Chondrocyte (in vitro differentiated cells): Measurements from ENCODE around the gene C3orf80. TPM values are rescaled to one million over a fixed set of nuclear protein-coding genes. Genes with fewer than 3 reads are reported as not detected.

ENCODE experiments used
- DNase-seq: peaks from one replicate; pipeline ENCODE4 v3.0.0; 2021; ENCODE audit warnings: mixed read lengths, low spot score
- H3K27ac Mint-ChIP-seq: one replicate; pipeline ENCODE4 v1.8.0; 2021; ENCODE audit warnings: mild to moderate bottlenecking, moderate library complexity, mixed read lengths; ENCODE audit not compliant: unreplicated experiment
- H3K27me3 Mint-ChIP-seq: 2 replicates; pipeline ENCODE4 v1.8.0; 2021; ENCODE audit warnings: low read depth, mixed read lengths
- H3K36me3 Mint-ChIP-seq: 2 replicates; pipeline ENCODE4 v1.8.0; 2021; ENCODE audit warnings: low read depth, mixed read lengths
- H3K4me1 Mint-ChIP-seq: 2 replicates; pipeline ENCODE4 v1.8.0; 2021; ENCODE audit warnings: low read depth, mild to moderate bottlenecking, mixed read lengths
- H3K4me3 Mint-ChIP-seq: one replicate; pipeline ENCODE4 v1.8.0; 2021; ENCODE audit warnings: mild to moderate bottlenecking, moderate library complexity, mixed read lengths; ENCODE audit not compliant: unreplicated experiment
- H3K9me3 Mint-ChIP-seq: 2 replicates; pipeline ENCODE4 v1.8.0; 2021; ENCODE audit warnings: low read depth, mixed read lengths
- total RNA-seq: library from RNA; stranded (reverse); gene quantifications from 3 replicates; pipeline ENCODE4 v1.2.1, GENCODE V29; 2021
- TF ChIP-seq, protein P1 (sequence below): fragments of 200-600 bp; sonication (generic); IDR thresholded peaks from 2 replicates; pipeline ENCODE4 v1.5.0; 2021; ENCODE audit warnings: antibody characterized with exemption, mild to moderate bottlenecking, moderate library complexity

The C3orf80 gene
- total RNA-seq, 1 donor from 2014 or later: 0.25 TPM

DNA sequence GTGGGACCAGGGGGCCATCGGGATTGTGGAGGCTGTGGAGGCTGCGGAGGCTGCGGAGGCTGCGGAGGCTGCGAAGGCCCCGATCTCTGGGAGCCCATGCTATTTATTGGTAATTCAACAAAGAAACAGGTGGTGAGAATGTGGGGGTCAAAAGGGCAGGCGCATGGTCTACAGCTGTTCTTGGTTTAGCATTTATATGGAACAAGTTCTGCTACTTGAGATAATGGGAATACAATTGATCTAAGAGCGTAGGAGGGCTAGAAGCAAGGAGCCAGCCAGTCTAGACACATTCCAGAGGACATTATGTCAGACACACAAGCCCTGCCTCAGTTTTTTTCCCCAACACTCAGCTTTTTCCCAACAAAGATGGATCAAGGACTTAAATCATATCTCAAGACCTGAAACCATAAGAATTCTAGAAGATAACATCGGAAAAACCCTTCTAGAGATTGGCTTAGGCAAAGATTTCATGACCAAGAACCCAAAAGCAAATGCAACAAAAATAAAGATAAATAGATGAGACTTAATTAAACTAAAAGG, 20.1 kb downstream of the C3orf80 start:
- H3K4me1 Mint-ChIP-seq: no peaks in the 10 kb centered on the region
- H3K27ac Mint-ChIP-seq: no peak overlapping the region
- H3K36me3 Mint-ChIP-seq: peaks cover 9% of the 10 kb centered on the region
- TF ChIP-seq, protein P1, sequence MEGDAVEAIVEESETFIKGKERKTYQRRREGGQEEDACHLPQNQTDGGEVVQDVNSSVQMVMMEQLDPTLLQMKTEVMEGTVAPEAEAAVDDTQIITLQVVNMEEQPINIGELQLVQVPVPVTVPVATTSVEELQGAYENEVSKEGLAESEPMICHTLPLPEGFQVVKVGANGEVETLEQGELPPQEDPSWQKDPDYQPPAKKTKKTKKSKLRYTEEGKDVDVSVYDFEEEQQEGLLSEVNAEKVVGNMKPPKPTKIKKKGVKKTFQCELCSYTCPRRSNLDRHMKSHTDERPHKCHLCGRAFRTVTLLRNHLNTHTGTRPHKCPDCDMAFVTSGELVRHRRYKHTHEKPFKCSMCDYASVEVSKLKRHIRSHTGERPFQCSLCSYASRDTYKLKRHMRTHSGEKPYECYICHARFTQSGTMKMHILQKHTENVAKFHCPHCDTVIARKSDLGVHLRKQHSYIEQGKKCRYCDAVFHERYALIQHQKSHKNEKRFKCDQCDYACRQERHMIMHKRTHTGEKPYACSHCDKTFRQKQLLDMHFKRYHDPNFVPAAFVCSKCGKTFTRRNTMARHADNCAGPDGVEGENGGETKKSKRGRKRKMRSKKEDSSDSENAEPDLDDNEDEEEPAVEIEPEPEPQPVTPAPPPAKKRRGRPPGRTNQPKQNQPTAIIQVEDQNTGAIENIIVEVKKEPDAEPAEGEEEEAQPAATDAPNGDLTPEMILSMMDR: no peak
- peaks cover 26% of the 10 kb centered on the region for H3K9me3 Mint-ChIP-seq
- H3K4me3 Mint-ChIP-seq: no peak overlapping the region
- no peak for DNase-seq
- H3K27me3 Mint-ChIP-seq: peaks cover 9% of the 10 kb centered on the region

DNA sequence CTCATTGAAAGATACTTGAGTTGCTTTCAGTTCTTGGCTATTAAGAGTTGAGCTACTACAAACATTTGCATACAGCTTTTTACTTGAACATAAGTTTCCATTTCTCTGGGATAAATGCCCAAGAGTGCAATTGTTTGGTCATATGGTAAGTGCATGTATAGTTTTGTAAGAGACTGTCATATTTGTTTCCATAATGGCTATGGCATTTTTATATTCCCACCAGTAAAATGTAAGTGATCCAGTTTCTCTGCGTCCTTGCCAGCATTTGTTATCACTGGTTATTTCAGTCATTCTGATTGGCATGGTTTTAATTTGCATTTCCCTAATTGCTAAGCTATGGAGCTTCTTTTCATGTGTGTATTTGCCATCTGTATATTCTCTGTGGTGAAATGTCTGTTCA, 22.5 kb downstream of the C3orf80 start:
- H3K27ac Mint-ChIP-seq: no peak overlapping the region
- no peak for DNase-seq
- H3K4me1 Mint-ChIP-seq: no peaks in the 10 kb centered on the region
- no peak overlapping the region for H3K4me3 Mint-ChIP-seq
- TF ChIP-seq, protein P1: no peak
- H3K27me3 Mint-ChIP-seq: no peaks in the 10 kb centered on the region
- peaks cover 3% of the 10 kb centered on the region for H3K36me3 Mint-ChIP-seq
- peaks cover 26% of the 10 kb centered on the region for H3K9me3 Mint-ChIP-seq

DNA sequence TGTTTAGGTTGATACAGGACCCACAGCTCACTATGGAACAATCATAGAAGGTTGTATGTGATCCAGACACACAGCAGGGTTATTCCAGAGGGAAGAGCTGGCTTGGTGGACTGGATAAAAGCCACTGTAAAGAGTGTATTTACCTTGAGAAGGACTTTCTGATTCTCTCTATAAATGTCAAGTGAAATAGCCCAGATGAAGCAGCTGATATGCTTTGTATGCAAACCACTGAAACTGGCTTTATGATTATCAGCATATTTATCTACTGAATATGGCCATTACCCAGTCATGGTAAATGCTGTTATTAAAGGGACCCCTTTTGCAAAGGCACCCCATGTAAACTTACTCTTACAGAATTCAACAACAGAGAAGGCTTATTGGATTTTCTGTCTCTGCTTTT, 28.1 kb downstream of the C3orf80 start:
- Mint-ChIP-seq H3K9me3 (no peaks in the 10 kb centered on the region), H3K36me3 (peaks cover 7% of the 10 kb centered on the region), H3K27me3 (no peaks in the 10 kb centered on the region), H3K4me3 (no peak overlapping the region), H3K27ac (no peak overlapping the region), H3K4me1 (no peaks in the 10 kb centered on the region)
- DNase-seq: no peak
- TF ChIP-seq, protein P1: no peak

DNA sequence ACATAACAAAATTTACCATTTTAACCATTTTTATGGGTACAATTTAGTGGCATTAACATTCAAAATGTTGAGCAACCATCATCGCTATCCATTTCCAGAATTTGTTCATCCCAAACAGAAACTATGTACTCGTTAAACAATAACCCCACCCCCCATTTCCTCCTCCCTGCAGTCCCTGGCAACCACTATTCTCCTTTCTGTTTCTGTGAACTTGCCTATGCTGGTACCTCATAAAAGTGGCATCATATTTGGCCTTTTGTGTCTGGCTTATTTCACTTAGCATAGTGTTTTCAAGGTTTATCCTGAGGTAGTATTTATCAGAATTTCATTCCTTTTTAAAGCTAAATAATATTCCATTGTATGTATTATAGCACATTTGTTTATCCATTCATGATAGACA, 32.4 kb downstream of the C3orf80 start:
- Mint-ChIP-seq H3K27me3 (no peaks in the 10 kb centered on the region), H3K36me3 (peaks cover 7% of the 10 kb centered on the region), H3K9me3 (no peaks in the 10 kb centered on the region), H3K27ac (no peak overlapping the region), H3K4me1 (peaks cover 5% of the 10 kb centered on the region), H3K4me3 (no peak overlapping the region)
- DNase-seq: no peak
- TF ChIP-seq, protein P1: no peak

DNA sequence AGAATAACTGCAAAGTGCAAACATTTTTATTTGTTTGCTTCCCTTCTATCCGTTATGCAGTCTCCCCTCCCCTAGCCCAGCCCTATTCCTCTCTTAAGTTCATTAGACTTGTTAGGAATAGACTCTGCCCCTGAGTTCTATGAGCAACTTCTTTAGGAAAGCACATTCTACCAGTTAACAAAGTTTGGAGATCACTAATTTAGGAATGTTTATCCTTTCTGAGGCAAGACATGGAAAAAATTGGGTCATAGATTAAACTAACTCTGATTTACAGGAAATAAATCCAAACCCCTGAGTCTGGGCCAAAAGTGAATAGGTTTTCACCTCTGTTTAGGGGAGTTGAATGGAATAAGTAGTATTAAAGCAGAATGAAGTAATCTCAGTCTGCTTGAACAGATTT, 34.4 kb downstream of the C3orf80 start:
- TF ChIP-seq, protein P1: no peak
- no peak for DNase-seq
- no peak overlapping the region for H3K27ac Mint-ChIP-seq
- H3K9me3 Mint-ChIP-seq: no peaks in the 10 kb centered on the region
- H3K27me3 Mint-ChIP-seq: no peaks in the 10 kb centered on the region
- H3K36me3 Mint-ChIP-seq: peaks cover 8% of the 10 kb centered on the region
- no peak overlapping the region for H3K4me3 Mint-ChIP-seq
- H3K4me1 Mint-ChIP-seq: peaks cover 5% of the 10 kb centered on the region
